Measurements from ENCODE around the gene ALDH4A1.

DNA sequence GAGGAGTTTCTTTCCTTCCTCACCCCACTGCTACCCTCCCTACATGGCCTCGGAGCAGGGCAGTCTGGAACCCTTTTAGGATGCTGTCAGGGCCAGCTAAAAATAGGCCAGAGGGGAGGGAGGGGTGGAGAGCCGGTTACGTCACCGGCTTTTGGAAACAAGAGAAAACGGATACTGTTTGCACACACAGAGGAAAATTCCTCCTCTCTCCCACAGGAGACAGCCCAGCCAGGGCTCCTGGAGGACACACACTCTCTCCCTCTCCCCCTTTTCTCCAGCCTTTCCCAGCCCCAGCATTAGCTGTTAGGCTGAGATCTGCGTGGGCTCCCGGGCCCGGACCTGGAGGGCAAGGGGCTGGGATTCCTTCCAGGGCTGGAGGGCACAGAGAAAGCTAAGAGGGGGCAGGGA, 20.0 kb upstream of the ALDH4A1 start:
- TF ChIP-seq, protein P1, sequence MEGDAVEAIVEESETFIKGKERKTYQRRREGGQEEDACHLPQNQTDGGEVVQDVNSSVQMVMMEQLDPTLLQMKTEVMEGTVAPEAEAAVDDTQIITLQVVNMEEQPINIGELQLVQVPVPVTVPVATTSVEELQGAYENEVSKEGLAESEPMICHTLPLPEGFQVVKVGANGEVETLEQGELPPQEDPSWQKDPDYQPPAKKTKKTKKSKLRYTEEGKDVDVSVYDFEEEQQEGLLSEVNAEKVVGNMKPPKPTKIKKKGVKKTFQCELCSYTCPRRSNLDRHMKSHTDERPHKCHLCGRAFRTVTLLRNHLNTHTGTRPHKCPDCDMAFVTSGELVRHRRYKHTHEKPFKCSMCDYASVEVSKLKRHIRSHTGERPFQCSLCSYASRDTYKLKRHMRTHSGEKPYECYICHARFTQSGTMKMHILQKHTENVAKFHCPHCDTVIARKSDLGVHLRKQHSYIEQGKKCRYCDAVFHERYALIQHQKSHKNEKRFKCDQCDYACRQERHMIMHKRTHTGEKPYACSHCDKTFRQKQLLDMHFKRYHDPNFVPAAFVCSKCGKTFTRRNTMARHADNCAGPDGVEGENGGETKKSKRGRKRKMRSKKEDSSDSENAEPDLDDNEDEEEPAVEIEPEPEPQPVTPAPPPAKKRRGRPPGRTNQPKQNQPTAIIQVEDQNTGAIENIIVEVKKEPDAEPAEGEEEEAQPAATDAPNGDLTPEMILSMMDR (IDR thresholded peaks at IDR 0.05): no peak
- TF ChIP-seq POLR2A (IDR thresholded peaks at IDR 0.05): no peak

Measured in lower leg skin (tissue), 3 donors.